Measurements from ENCODE around the gene ADAM10. TPM values are rescaled to one million over a fixed set of nuclear protein-coding genes. Genes with fewer than 3 reads are reported as not detected.

Gene ADAM10
- total RNA-seq, 2 experiments from 2014 or later: 61.9 to 103 TPM

GRCh38 chr15:58554758-58555157 is 194.7 kb downstream of the ADAM10 start:
- TF ChIP-seq CTCF (conservative IDR thresholded peaks at IDR 0.05; ENCODE audit: low read length) (no peak), EZH2phosphoT487 (IDR thresholded peaks at IDR 0.05; ENCODE audit: borderline replicate concordance, low read depth, low read length) (no peak)

GRCh38 chr15:58553365-58553918 is 196.1 kb downstream of the ADAM10 start:
- no TSS peak for BruUV-seq (replicated peaks)
- H2AFZ ChIP-seq (ENCODE audit: low read length): no peak overlapping the region
- no peak for DNase-seq (ENCODE audit: low spot score)
- no peaks in the 10 kb centered on the region for H3K36me3 ChIP-seq (ENCODE audit: insufficient read depth, low read length)
- no peaks in the 10 kb centered on the region for H4K20me1 ChIP-seq (ENCODE audit: insufficient read depth, low read length)
- no peaks in the 10 kb centered on the region for H3K9me3 ChIP-seq (ENCODE audit: low read length)
- peaks cover 5% of the 10 kb centered on the region for H3K4me1 ChIP-seq (ENCODE audit: insufficient read depth, low read length, poor library complexity, severe bottlenecking)
- TF ChIP-seq CTCF (conservative IDR thresholded peaks at IDR 0.05; ENCODE audit: low read length) (no peak), EZH2phosphoT487 (IDR thresholded peaks at IDR 0.05; ENCODE audit: borderline replicate concordance, low read depth, low read length) (no peak)
- H3K9me2 ChIP-seq (ENCODE audit: insufficient read depth, low read length): no peaks in the 10 kb centered on the region
- intact Hi-C loops (cut with micrococcal nuclease; ENCODE audit: unreplicated experiment): no loop called here
- no peaks in the 10 kb centered on the region for H3K79me2 ChIP-seq (ENCODE audit: insufficient read depth, low read depth, low read length)
- POLR2A ChIA-PET: no interaction called here
- CTCF ChIA-PET (ENCODE audit: unreplicated experiment): no interaction called here
- no peak overlapping the region for H3K4me2 ChIP-seq (ENCODE audit: low read length)
- H3K27ac ChIP-seq (ENCODE audit: low read depth, low read length, poor library complexity, severe bottlenecking): no peak overlapping the region
- no peak overlapping the region for H3K4me3 ChIP-seq (ENCODE audit: low read depth, low read length, poor library complexity, severe bottlenecking)

More at GRCh38 chr15:58554758-58555157, 194.7 kb downstream of the ADAM10 start:
- intact Hi-C loops (cut with micrococcal nuclease; ENCODE audit: unreplicated experiment): no loop called here
- H3K36me3 ChIP-seq (ENCODE audit: insufficient read depth, low read length): no peaks in the 10 kb centered on the region
- peaks cover 5% of the 10 kb centered on the region for H3K4me1 ChIP-seq (ENCODE audit: insufficient read depth, low read length, poor library complexity, severe bottlenecking)
- POLR2A ChIA-PET: no interaction called here
- no peaks in the 10 kb centered on the region for H3K9me2 ChIP-seq (ENCODE audit: insufficient read depth, low read length)
- no peak for DNase-seq (ENCODE audit: low spot score)
- CTCF ChIA-PET (ENCODE audit: unreplicated experiment): no interaction called here
- no peaks in the 10 kb centered on the region for H3K9me3 ChIP-seq (ENCODE audit: low read length)
- H3K4me3 ChIP-seq (ENCODE audit: low read depth, low read length, poor library complexity, severe bottlenecking): no peak overlapping the region
- H3K4me2 ChIP-seq (ENCODE audit: low read length): no peak overlapping the region
- BruUV-seq (replicated peaks): no TSS peak
- no peaks in the 10 kb centered on the region for H3K79me2 ChIP-seq (ENCODE audit: insufficient read depth, low read depth, low read length)
- H3K27ac ChIP-seq (ENCODE audit: low read depth, low read length, poor library complexity, severe bottlenecking): no peak overlapping the region
- no peaks in the 10 kb centered on the region for H4K20me1 ChIP-seq (ENCODE audit: insufficient read depth, low read length)
- no peak overlapping the region for H2AFZ ChIP-seq (ENCODE audit: low read length)

GRCh38 chr15:58552505-58553364 is 196.8 kb downstream of the ADAM10 start:
- Histone ChIP-seq H3K4me2 (ENCODE audit: low read length) (no peak overlapping the region), H3K4me3 (ENCODE audit: low read depth, low read length, poor library complexity, severe bottlenecking) (no peak overlapping the region), H2AFZ (ENCODE audit: low read length) (no peak overlapping the region), H3K36me3 (ENCODE audit: insufficient read depth, low read length) (no peaks in the 10 kb centered on the region), H3K9me3 (ENCODE audit: low read length) (no peaks in the 10 kb centered on the region), H3K4me1 (ENCODE audit: insufficient read depth, low read length, poor library complexity, severe bottlenecking) (peaks cover 5% of the 10 kb centered on the region), H3K79me2 (ENCODE audit: insufficient read depth, low read depth, low read length) (no peaks in the 10 kb centered on the region), H3K27ac (ENCODE audit: low read depth, low read length, poor library complexity, severe bottlenecking) (no peak overlapping the region), H4K20me1 (ENCODE audit: insufficient read depth, low read length) (no peaks in the 10 kb centered on the region), H3K9me2 (ENCODE audit: insufficient read depth, low read length) (no peaks in the 10 kb centered on the region)
- intact Hi-C loops (cut with micrococcal nuclease; ENCODE audit: unreplicated experiment): no loop called here
- DNase-seq (ENCODE audit: low spot score): no peak
- ChIA-PET POLR2A (no interaction called here), CTCF (ENCODE audit: unreplicated experiment) (no interaction called here)
- no TSS peak for BruUV-seq (replicated peaks)
- no peak for TF ChIP-seq EZH2phosphoT487 (IDR thresholded peaks at IDR 0.05; ENCODE audit: borderline replicate concordance, low read depth, low read length)
- TF ChIP-seq CTCF (conservative IDR thresholded peaks at IDR 0.05; ENCODE audit: low read length): no peak
